GM23248 (cell line): ENCODE results near the gene RCAN2. TPM values are rescaled to one million over a fixed set of nuclear protein-coding genes. Genes with fewer than 3 reads are reported as not detected.

Experiments used
- DNase-seq: peaks from one replicate; pipeline ENCODE4 v3.0.0-alpha.2; 2015
- H2AFZ ChIP-seq: fragments of 200-600 bp; sonication (generic); 2 replicates; pipeline ENCODE4 v1.6.1; 2016; ENCODE audit warnings: antibody characterized with exemption
- H3F3A ChIP-seq: fragments of 200-600 bp; sonication (generic); 2 replicates; pipeline ENCODE4 v1.6.1; 2016; ENCODE audit warnings: mild to moderate bottlenecking, antibody characterized with exemption, mixed run types; ENCODE audit not compliant: insufficient read depth
- H3K27ac ChIP-seq: fragments of 200-600 bp; sonication (generic); 2 replicates; pipeline ENCODE4 v1.5.1; 2016; ENCODE audit warnings: mild to moderate bottlenecking
- H3K27me3 ChIP-seq: fragments of 200-600 bp; sonication (generic); replicated peaks from 2 replicates; pipeline ENCODE4 v1.6.1; 2016; ENCODE audit warnings: mild to moderate bottlenecking; ENCODE audit not compliant: insufficient read depth
- H3K36me3 ChIP-seq: fragments of 200-600 bp; sonication (generic); 2 replicates; pipeline ENCODE4 v1.6.1; 2016; ENCODE audit warnings: low read depth, mild to moderate bottlenecking
- H3K4me1 ChIP-seq: fragments of 200-600 bp; sonication (generic); 2 replicates; pipeline ENCODE4 v1.6.1; 2016; ENCODE audit warnings: mild to moderate bottlenecking; ENCODE audit not compliant: insufficient read depth
- H3K4me2 ChIP-seq: fragments of 200-600 bp; sonication (generic); one replicate; pipeline ENCODE4 v1.6.1; 2016; ENCODE audit warnings: mild to moderate bottlenecking; ENCODE audit not compliant: unreplicated experiment
- H3K4me3 ChIP-seq: fragments of 200-600 bp; sonication (generic); 2 replicates; pipeline ENCODE4 v1.5.1; 2016; ENCODE audit warnings: mild to moderate bottlenecking
- H3K79me2 ChIP-seq: fragments of 200-600 bp; sonication (generic); 2 replicates; pipeline ENCODE4 v1.6.1; 2016; ENCODE audit warnings: mild to moderate bottlenecking; ENCODE audit not compliant: insufficient read depth
- H3K9ac ChIP-seq: fragments of 200-600 bp; sonication (generic); 2 replicates; pipeline ENCODE4 v1.6.1; 2016; ENCODE audit warnings: mild to moderate bottlenecking
- H3K9me2 ChIP-seq: fragments of 200-600 bp; sonication (generic); 2 replicates; pipeline ENCODE4 v1.6.1; 2016; ENCODE audit warnings: mixed run types, mild to moderate bottlenecking, moderate library complexity; ENCODE audit not compliant: insufficient read depth
- H3K9me3 ChIP-seq: fragments of 200-600 bp; sonication (generic); one replicate; pipeline ENCODE4 v1.6.1; 2017; ENCODE audit warnings: low read depth
- H4K20me1 ChIP-seq: fragments of 200-600 bp; sonication (generic); 2 replicates; pipeline ENCODE4 v1.6.0; 2016; ENCODE audit not compliant: insufficient read depth
- EZH2 ChIP-seq: fragments of 200-600 bp; sonication (generic); IDR thresholded peaks from 2 replicates; pipeline ENCODE4 v1.6.1; 2018; ENCODE audit warnings: antibody characterized with exemption, mild to moderate bottlenecking; ENCODE audit not compliant: insufficient read depth, poor library complexity, severe bottlenecking
- EZH2phosphoT487 ChIP-seq: fragments of 200-600 bp; sonication (generic); IDR thresholded peaks from 2 replicates; pipeline ENCODE4 v1.6.1; 2018; ENCODE audit warnings: antibody characterized with exemption, moderate library complexity, mild to moderate bottlenecking, low read depth; ENCODE audit not compliant: insufficient read depth
- WGBS, 2 experiments: methylation state at CpG; one replicate each; pipeline ENCODE4 v1.1.6; 2015 to 2017; ENCODE audit warnings: low lambda C conversion rate in 2 of 2, low coverage in 1 of 2; ENCODE audit errors: missing lambda C conversion rate in 2 of 2; 5-methylcytosine and 5-hydroxymethylcytosine counted together
- in situ Hi-C: fragments of 300-500 bp; cut with MboI; formaldehyde crosslinking; loops from 2 replicates; pipeline ENCODE4 v1.15.0; 2020
- polyA plus RNA-seq: library from polyadenylated mRNA; unstranded; fragments of >200 nt; fragmentation: Nextera tagmentation; extraction: Ambion mirVana; gene quantifications from 2 replicates; pipeline ENCODE4 v1.2.1, GENCODE V29; 2016
- total RNA-seq: library from RNA; depleted of rRNA; stranded (reverse); fragments of >200 nt; shearing (Covaris generic); gene quantifications from 2 replicates; pipeline ENCODE4 v1.2.3, GENCODE V29; 2014

Gene RCAN2
- total and polyA plus RNA-seq, 2 experiments from 2014 or later, result 6.5 to 8.8 TPM

GRCh38 chr6:46302816-46303215, 188.4 kb downstream of the RCAN2 start:
- H3K79me2 ChIP-seq, result no peaks in the 10 kb centered on the region
- WGBS, 2 experiments, result 88 to 94% methylated on average over 1 of the region's 1 CpG

GRCh38 chr6:46302176-46302575, 189.1 kb downstream of the RCAN2 start:
- H3K4me3 ChIP-seq, result no peak overlapping the region
- H3K4me1 ChIP-seq, result no peaks in the 10 kb centered on the region
- no peaks in the 10 kb centered on the region for H3K9me3 ChIP-seq
- no peak for TF ChIP-seq EZH2
- no peak for TF ChIP-seq EZH2phosphoT487
- no peaks in the 10 kb centered on the region for H3F3A ChIP-seq
- H3K27ac ChIP-seq, result no peak overlapping the region
- in situ Hi-C loops, result no loop called here
- H3K9me2 ChIP-seq, result no peaks in the 10 kb centered on the region
- WGBS, 2 experiments, result 86 to 92% methylated on average over 3 of the region's 3 CpGs
- no peak overlapping the region for H3K4me2 ChIP-seq
- no peak overlapping the region for H2AFZ ChIP-seq
- no peaks in the 10 kb centered on the region for H3K79me2 ChIP-seq
- H3K9ac ChIP-seq, result no peak overlapping the region
- H3K36me3 ChIP-seq, result no peaks in the 10 kb centered on the region
- no peaks in the 10 kb centered on the region for H4K20me1 ChIP-seq
- DNase-seq, result peak; percentile 22
- H3K27me3 ChIP-seq, result no peaks in the 10 kb centered on the region

More at GRCh38 chr6:46302816-46303215, 188.4 kb downstream of the RCAN2 start:
- H3K4me1 ChIP-seq, result no peaks in the 10 kb centered on the region
- H3K27me3 ChIP-seq, result no peaks in the 10 kb centered on the region
- no peaks in the 10 kb centered on the region for H3K36me3 ChIP-seq
- DNase-seq, result no peak
- no peaks in the 10 kb centered on the region for H3K9me3 ChIP-seq
- H3F3A ChIP-seq, result no peaks in the 10 kb centered on the region
- no peaks in the 10 kb centered on the region for H4K20me1 ChIP-seq
- H3K4me2 ChIP-seq, result no peak overlapping the region
- in situ Hi-C loops, result no loop called here
- no peak overlapping the region for H3K4me3 ChIP-seq
- TF ChIP-seq EZH2 (no peak), EZH2phosphoT487 (no peak)
- no peak overlapping the region for H2AFZ ChIP-seq
- H3K9ac ChIP-seq, result no peak overlapping the region
- H3K9me2 ChIP-seq, result no peaks in the 10 kb centered on the region
- no peak overlapping the region for H3K27ac ChIP-seq

GRCh38 chr6:46299253-46299652, 192.0 kb downstream of the RCAN2 start:
- Histone ChIP-seq H3K9me2 (no peaks in the 10 kb centered on the region), H3K9ac (no peak overlapping the region), H3K27me3 (no peaks in the 10 kb centered on the region), H3K9me3 (no peaks in the 10 kb centered on the region), H3K4me1 (no peaks in the 10 kb centered on the region), H3K27ac (no peak overlapping the region), H3F3A (no peaks in the 10 kb centered on the region), H3K79me2 (no peaks in the 10 kb centered on the region), H4K20me1 (no peaks in the 10 kb centered on the region), H2AFZ (no peak overlapping the region), H3K36me3 (no peaks in the 10 kb centered on the region), H3K4me3 (no peak overlapping the region), H3K4me2 (no peak overlapping the region)
- TF ChIP-seq EZH2phosphoT487 (no peak), EZH2 (no peak)
- no peak for DNase-seq
- in situ Hi-C loops, result no loop called here

GRCh38 chr6:46296586-46296985, 194.7 kb downstream of the RCAN2 start:
- H3K4me2 ChIP-seq, result no peak overlapping the region
- H3K36me3 ChIP-seq, result no peaks in the 10 kb centered on the region
- in situ Hi-C loops, result no loop called here
- no peak overlapping the region for H2AFZ ChIP-seq
- no peak overlapping the region for H3K27ac ChIP-seq
- H3K9me3 ChIP-seq, result no peaks in the 10 kb centered on the region
- no peaks in the 10 kb centered on the region for H3K27me3 ChIP-seq
- H4K20me1 ChIP-seq, result no peaks in the 10 kb centered on the region
- peak; percentile 49 for DNase-seq
- WGBS, 2 experiments, result 0% methylated on average over 1 of the region's 1 CpG
- H3K79me2 ChIP-seq, result no peaks in the 10 kb centered on the region
- H3F3A ChIP-seq, result no peaks in the 10 kb centered on the region
- no peak overlapping the region for H3K4me3 ChIP-seq
- TF ChIP-seq EZH2, result no peak
- TF ChIP-seq EZH2phosphoT487, result no peak
- H3K4me1 ChIP-seq, result no peaks in the 10 kb centered on the region
- no peak overlapping the region for H3K9ac ChIP-seq
- H3K9me2 ChIP-seq, result no peaks in the 10 kb centered on the region
